SK-N-SH treated with all-trans-retinoic acid at 6 μM for 48 hours (cell line): Measurements from ENCODE around the gene CBLN1.

Experiments used
- ARNTL ChIP-seq: fragments of 450-650 bp; formaldehyde crosslinking; IDR thresholded peaks from 2 replicates; pipeline ENCODE4 v1.5.0; 2020; ENCODE audit warnings: low read depth, mild to moderate bottlenecking, moderate library complexity, borderline replicate concordance
- BACH2 ChIP-seq: fragments of 250-450 bp; sonication (Bioruptor Pico); IDR thresholded peaks from 2 replicates; pipeline ENCODE4 v1.9.0; 2021; ENCODE audit warnings: mild to moderate bottlenecking, borderline replicate concordance
- ESRRG ChIP-seq: fragments of 250-450 bp; sonication (Bioruptor Pico); IDR thresholded peaks from 2 replicates; pipeline ENCODE4 v1.6.1; 2021; ENCODE audit warnings: mild to moderate bottlenecking
- GLIS3 ChIP-seq: fragments of 250-450 bp; sonication (Bioruptor Pico); IDR thresholded peaks from 2 replicates; pipeline ENCODE4 v1.5.0; 2020; ENCODE audit warnings: mild to moderate bottlenecking, moderate library complexity
- RARB ChIP-seq: fragments of 250-450 bp; sonication (Bioruptor Pico); IDR thresholded peaks from 2 replicates; pipeline ENCODE4 v1.8.0; 2021; ENCODE audit warnings: mild to moderate bottlenecking, moderate library complexity
- TOX ChIP-seq: fragments of 250-450 bp; sonication (Bioruptor Pico); IDR thresholded peaks from 2 replicates; pipeline ENCODE4 v1.8.0; 2021; ENCODE audit warnings: mild to moderate bottlenecking, moderate library complexity, borderline replicate concordance
- ZFP3 ChIP-seq: fragments of 250-450 bp; sonication (Bioruptor Pico); IDR thresholded peaks from 2 replicates; pipeline ENCODE4 v1.5.0; 2020; ENCODE audit warnings: mild to moderate bottlenecking, moderate library complexity
- ZNF70 ChIP-seq: fragments of 450-650 bp; formaldehyde crosslinking; IDR thresholded peaks from 2 replicates; pipeline ENCODE4 v1.5.0; 2020; ENCODE audit warnings: mild to moderate bottlenecking, moderate library complexity
- ZNF8 ChIP-seq: fragments of 450-650 bp; formaldehyde crosslinking; IDR thresholded peaks from 2 replicates; pipeline ENCODE4 v1.5.0; 2020; ENCODE audit warnings: mild to moderate bottlenecking, moderate library complexity
- TF ChIP-seq, protein P1 (sequence below): fragments of 250-450 bp; sonication (Bioruptor Pico); IDR thresholded peaks from 2 replicates; pipeline ENCODE4 v1.8.0; 2020; ENCODE audit warnings: mild to moderate bottlenecking, moderate library complexity, borderline replicate concordance
- TF ChIP-seq, protein P2 (sequence below): fragments of 250-450 bp; sonication (Bioruptor Pico); IDR thresholded peaks from 2 replicates; pipeline ENCODE4 v1.5.0; 2020; ENCODE audit warnings: mild to moderate bottlenecking, moderate library complexity

DNA sequence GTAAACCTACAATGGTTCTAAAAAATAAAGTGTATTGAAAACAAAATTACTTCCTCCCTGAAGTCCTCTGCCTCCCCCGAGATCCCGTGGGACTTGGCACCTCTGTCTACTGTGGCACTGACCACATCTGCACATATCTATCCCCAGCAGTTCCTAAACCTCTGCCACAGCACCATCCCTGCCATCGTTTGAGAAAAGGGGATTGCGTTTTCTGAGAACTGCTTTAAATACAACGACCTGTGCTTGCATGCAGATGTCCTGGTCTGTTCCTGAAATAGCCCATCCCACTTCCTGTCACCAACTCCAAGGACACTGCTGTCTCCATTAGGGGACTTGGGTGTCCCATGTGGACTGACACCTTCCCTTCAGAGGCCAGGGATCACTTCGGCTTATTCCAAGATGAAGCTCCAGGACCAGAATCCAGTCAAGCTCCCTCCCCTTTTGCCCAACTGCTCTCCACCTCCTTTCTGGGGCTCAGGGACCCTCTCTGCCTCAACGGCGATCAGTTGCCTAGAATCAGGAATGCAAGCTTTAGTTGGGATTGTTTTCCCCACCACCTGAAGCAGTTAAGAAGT, 20.6 kb downstream of the CBLN1 start:
- TF ChIP-seq BACH2 (CRISPR knock-in tag), result no peak
- TF ChIP-seq ZFP3 (CRISPR knock-in tag), result no peak
- TF ChIP-seq, protein P1, sequence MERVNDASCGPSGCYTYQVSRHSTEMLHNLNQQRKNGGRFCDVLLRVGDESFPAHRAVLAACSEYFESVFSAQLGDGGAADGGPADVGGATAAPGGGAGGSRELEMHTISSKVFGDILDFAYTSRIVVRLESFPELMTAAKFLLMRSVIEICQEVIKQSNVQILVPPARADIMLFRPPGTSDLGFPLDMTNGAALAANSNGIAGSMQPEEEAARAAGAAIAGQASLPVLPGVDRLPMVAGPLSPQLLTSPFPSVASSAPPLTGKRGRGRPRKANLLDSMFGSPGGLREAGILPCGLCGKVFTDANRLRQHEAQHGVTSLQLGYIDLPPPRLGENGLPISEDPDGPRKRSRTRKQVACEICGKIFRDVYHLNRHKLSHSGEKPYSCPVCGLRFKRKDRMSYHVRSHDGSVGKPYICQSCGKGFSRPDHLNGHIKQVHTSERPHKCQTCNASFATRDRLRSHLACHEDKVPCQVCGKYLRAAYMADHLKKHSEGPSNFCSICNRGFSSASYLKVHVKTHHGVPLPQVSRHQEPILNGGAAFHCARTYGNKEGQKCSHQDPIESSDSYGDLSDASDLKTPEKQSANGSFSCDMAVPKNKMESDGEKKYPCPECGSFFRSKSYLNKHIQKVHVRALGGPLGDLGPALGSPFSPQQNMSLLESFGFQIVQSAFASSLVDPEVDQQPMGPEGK (CRISPR knock-in tag), result no peak
- TF ChIP-seq, protein P2, sequence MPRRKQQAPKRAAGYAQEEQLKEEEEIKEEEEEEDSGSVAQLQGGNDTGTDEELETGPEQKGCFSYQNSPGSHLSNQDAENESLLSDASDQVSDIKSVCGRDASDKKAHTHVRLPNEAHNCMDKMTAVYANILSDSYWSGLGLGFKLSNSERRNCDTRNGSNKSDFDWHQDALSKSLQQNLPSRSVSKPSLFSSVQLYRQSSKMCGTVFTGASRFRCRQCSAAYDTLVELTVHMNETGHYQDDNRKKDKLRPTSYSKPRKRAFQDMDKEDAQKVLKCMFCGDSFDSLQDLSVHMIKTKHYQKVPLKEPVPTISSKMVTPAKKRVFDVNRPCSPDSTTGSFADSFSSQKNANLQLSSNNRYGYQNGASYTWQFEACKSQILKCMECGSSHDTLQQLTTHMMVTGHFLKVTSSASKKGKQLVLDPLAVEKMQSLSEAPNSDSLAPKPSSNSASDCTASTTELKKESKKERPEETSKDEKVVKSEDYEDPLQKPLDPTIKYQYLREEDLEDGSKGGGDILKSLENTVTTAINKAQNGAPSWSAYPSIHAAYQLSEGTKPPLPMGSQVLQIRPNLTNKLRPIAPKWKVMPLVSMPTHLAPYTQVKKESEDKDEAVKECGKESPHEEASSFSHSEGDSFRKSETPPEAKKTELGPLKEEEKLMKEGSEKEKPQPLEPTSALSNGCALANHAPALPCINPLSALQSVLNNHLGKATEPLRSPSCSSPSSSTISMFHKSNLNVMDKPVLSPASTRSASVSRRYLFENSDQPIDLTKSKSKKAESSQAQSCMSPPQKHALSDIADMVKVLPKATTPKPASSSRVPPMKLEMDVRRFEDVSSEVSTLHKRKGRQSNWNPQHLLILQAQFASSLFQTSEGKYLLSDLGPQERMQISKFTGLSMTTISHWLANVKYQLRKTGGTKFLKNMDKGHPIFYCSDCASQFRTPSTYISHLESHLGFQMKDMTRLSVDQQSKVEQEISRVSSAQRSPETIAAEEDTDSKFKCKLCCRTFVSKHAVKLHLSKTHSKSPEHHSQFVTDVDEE (CRISPR knock-in tag), result no peak
- TF ChIP-seq ZNF70 (CRISPR knock-in tag), result no peak
- TF ChIP-seq TOX (CRISPR knock-in tag), result no peak
- no peak for TF ChIP-seq ZNF8 (CRISPR knock-in tag)
- TF ChIP-seq RARB, result no peak
- no peak for TF ChIP-seq GLIS3 (CRISPR knock-in tag)
- TF ChIP-seq ARNTL, result no peak
- no peak for TF ChIP-seq ESRRG (CRISPR knock-in tag)
